HG02623 (cell line): ENCODE results near the gene SERINC4.
"Not testable (repeated sequence)": the region's sequence is repeated elsewhere in the genome, so short reads cannot be mapped to it uniquely, and the experiment has no call there.

Experiments
- ATAC-seq: cut with Tn5 transposase; IDR thresholded peaks from one replicate; pipeline ENCODE4 v1.9.1; 2021; ENCODE audit warnings: moderate library complexity; ENCODE audit not compliant: unreplicated experiment

SERINC4 gene

DNA sequence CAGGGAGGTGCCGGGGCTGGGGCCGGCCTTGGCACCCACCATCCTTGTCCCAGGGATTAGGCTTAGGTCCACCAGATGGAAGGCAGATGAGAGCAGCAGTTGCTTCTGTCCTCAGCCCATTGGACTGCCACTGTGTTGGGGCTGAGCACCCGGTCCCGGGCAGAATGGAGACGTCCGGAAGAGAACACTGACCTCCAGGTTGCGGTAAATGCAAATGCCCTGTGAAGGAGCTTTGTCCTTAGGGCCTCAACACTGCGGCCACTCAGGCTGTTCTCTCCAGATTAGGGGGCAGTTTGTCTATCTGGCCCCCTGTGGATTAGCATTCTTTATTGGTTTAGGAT, at the start of gene SERINC4:
Gene SERINC4 (minus strand): TSS at position 276 of the 341 bp plus-strand sequence. CDS start 234 bp downstream, at position 42.
- ATAC-seq: no peak

DNA sequence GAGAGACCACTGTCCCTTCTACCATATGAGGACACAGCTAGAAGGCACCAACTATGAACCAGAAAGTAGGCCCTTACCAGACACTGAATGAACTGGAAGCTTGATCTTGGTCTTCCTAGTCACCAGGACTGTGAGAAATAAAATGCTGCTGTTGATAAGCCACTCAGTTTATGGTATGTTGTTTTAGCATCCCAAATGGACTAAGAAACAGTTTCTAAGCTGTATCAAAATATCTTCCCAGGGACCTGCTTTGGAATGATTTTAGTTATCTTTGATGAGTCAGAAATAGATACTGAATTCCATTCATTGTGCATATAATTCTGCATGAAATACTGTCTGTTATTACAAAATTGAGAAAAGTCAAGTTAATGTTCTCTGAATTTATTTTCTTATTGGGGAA, 45.4 kb upstream of the SERINC4 start:
- ATAC-seq: no peak

DNA sequence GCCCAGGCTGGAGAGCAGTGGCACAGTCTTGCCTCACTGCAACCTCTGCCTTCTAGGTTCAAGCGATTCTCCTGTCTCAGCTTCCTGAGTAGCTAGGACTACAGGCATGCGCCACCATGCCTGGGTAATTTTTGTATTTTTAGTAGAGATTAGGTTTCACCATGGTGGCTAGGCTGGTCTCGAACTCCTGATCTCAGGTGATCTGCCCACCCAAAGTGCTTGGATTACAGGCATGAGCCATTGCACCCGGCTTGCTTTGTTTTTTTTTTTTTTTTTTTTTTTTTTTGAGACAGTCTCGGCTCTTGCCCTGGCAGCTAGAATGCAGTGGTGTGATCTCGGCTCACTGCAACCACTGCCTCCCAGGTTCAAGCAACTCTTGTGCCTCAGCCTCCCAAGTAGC, 32.5 kb upstream of the SERINC4 start:
- not testable (repeated sequence) for ATAC-seq

DNA sequence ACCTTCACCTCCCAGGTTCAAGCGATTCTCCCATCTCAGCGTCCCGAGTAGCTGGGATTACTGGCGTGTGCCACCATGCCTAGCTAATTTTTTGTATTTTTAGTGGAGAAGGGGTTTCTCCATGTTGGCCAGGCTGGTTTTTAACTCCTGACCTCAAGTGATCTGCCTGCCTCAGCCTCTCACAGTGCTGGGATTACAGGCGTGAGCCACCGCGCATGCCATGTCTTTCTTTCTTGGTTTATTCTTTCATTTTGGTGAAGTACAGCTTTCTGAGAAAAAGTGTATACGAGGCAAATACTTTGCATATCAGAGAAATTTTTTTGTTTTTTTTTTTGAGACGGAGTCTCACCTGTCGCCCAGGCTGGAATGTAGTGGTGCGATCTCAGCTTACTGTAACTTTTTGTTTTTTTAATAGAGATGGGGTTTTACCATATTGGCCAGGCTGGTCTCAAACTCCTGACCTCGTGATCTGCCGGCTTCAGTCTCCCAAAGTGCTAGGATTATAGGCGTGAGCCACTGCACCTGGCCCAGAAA, 31.6 kb upstream of the SERINC4 start:
- not testable (repeated sequence) for ATAC-seq

DNA sequence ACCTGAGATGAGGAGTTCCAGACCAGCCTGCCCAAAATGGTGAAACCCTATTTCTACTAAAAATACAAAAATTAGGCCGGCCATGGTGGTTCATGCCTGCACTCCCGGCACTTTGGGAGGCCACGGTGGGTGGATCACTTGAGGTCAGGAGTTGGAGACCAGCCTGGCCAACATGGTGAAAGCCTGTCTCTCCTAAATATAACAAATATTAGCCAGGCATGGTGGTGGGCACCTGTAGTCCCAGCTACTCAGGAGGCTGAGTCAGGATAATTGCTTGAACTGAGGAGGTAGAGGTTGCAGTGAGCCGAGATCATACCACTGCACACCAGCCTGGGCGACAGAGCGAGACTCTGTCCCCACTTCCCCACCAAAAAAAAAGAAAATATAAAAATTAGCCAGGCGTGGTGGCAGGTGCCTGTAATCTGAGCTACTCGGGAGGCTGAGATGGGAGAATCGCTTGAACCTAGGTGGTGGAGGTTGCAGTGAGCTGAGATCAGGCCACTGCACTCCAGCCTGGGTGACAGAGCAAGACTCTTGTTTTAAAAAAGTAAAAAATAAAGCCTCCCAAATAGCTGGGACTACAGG, 30.8 kb upstream of the SERINC4 start:
- ATAC-seq: not testable (repeated sequence)

DNA sequence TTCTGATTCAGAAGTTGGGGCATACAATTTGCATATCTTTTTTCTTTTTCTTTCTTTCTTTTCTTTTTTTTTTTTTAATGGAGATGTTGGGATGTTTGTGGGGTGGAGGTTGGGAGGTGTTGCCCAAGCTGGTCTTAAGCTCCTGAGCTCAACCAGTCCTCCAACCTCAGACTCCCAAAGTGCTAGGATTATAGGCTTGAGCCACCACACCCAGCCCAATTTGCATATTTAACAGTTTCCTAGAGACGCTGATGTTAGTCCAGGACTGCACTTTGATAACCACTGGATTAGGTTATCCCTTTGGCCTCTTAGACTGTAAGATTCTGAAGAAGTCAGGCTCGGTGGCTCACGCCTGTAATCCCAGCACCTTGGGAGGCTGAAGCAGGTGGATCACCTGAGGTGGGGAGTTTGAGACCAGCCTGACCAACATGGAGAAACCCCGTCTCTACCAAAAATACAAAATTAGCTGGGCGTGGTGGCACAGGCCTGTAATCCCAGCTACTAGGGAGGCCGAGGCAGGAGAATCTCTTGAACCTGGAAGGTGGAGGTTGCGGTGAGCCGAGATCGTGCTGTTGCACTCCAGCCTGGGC, 30.0 kb upstream of the SERINC4 start:
- not testable (repeated sequence) for ATAC-seq

DNA sequence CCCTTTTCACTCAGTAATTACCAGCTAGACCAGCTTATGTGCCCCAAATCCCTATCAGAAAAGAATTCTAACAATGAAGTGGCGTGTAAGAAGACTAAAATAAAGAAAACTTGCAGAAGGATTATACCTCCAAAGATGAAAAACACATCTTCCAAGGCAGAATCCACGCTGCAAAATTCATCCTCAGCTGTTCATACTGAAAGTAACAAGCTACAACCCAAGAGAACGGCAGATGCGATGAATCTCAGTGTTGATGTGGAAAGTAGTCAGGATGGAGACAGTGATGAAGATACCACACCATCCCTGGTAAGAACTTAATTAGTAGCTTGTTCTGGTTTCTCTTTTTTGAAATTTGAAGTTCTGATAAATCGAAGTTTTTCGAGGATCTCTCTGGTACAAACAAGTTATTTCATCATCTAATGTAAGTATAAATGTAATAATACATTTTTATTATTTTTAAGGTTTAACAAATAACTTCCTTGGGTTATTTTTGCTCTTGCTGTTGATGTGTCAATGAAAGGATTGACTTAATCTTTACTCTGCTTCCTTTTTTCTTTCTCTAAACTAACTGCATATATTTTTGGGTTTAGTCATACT, 28.1 kb upstream of the SERINC4 start:
- ATAC-seq: no peak

DNA sequence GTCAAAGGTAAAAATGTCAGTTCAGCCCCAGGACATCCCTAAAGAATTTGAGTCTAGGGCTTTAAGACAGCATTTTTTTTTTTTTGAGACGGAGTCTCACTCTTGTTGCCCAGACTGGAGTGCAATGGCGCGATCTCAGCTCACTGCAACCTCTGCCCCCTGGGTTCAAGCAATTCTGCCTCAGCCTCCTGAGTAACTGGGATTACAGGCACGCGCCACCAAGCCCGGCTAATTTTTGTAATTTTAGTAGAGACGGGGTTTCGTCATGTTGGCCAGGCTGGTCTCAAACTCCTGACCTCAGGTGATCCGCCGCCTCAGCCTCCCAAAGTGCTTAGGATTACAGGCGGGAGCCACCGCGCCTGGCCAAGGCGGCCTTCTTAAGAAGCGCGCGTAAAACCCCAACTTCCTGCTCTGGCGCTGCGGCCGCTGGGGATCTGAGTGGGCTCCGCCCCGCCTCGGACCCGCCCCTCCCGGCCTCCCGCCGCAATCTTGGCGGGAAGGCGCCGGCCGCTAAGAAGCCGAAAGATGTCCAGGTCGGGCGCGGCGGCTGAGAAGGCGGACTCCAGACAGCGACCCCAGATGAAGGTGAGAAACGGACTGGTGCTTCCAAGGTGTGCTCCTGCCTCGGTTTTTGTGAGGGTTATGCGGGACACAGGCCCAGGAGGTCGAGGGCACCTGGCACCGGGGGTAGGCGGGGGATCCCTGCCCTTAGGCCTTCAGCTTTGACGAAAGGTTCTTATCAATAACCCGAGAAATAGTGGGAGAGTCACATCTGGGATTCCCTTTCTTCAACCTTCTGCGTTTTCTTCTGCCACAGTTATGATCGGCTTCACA, 26.7 kb upstream of the SERINC4 start, which contains the start of gene WDR76:
Gene WDR76 (plus strand): TSS at position 495 of the 834 bp plus-strand sequence. CDS start 31 bp downstream, at position 526.
- peak; percentile 39 for ATAC-seq

DNA sequence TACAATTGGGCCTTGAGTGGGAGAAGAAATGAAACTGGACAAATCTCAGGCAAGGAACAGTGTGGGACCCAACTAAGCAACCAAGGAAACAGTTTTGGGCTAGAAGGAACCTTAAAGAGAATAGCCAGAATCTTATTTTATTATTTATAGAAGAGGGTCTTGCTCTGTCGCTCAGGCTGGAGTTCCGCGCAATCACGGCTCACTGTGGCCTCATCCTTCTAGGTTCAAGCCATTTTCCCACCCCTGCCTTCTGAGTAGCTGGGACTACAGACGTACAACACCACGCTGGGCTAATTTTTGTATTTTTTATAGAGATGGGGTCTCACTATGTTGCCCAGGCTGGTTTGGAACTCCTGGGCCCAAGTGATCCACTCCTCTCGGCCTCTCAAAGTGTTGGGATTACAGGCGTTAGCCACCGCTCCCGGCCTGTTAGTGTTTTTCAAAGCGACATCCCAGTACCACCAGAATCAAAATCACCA, 26.0 kb upstream of the SERINC4 start:
- no peak for ATAC-seq

DNA sequence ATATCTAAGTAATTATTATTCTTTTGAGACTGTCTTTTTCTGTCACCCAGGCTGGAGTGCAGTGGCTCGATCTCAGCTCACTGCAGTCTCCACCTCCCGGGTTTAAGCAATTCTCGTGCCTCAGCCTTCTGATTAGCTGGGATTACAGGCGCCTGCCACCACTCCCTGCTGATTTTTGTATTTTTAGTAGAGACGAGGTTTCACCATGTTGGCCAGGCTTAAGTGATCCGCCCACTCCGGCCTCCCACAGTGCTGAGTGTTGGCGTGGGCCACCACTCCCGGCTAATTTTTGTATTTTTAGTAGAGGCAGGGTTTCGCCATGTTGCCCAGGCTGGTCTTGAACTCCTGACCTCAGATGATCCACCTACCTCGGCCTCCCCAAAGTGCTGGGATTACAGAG, 25.3 kb upstream of the SERINC4 start:
- ATAC-seq: not testable (repeated sequence)

DNA sequence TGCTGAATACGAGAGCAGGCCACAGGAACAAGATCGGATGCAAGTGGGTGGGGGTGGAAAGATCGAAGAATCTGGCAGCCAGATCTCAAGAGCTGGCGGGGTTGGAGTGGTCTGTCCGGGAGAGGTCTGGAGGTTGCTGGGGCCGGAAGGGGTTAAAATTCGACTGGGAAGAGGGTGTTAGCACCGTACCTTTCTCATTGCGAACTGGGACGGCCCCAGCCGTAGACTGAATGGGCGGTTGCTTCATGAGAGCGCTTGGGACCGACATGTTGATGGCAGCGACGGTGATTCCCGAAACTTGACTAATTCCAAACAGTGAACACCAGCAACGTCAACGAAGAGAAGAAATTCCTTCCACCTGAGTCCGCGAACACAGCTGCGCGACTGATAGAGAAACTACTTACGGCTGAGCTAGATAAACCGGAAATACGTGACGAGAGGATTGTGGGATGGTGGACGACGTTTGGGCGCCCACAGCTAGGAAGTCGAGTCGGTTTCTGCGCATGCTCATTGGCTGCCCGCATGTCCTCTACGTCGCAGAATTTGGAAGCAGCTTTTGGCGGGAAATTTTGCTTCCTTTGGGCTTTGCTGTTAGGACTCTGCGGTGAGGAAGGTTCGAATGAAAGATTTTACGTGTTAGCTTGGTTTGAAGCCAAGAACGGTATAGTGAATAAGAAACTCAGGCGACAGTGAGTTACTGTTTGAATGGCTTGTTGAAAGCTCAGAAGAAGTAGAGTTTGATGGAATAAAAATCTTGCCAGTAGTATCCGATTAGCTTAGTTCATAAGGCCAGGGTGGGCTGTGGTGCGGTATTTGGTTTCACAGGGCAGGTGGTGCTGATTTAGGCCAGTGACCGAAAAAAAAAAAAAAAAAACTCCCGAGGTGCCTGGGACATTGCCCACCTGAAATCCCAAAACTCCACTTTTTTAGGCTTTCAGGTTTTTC, 24.6 kb upstream of the SERINC4 start, which contains the start of gene MFAP1:
Gene MFAP1 (minus strand): TSS at position 389 of the 945 bp plus-strand sequence. CDS start 121 bp downstream, at position 268.
- ATAC-seq: peak; percentile 67

DNA sequence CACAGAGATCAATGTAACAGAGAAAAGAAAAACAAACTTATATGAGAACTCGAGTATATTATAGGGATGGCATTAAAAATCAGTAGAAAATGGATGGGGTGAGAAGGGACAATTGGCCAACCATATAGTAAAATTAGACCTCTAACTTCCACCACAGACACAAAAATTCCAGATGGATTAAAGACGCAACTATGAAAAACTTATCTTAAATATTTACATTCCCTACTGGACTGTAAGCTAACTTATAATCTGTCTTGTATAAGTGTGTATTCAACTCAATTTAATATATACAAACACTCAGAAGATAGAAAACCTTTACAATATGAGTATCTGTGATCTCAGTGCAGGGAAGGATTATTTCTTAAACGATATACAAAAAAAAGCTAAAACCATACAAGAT, 21.5 kb upstream of the SERINC4 start:
- no peak for ATAC-seq

DNA sequence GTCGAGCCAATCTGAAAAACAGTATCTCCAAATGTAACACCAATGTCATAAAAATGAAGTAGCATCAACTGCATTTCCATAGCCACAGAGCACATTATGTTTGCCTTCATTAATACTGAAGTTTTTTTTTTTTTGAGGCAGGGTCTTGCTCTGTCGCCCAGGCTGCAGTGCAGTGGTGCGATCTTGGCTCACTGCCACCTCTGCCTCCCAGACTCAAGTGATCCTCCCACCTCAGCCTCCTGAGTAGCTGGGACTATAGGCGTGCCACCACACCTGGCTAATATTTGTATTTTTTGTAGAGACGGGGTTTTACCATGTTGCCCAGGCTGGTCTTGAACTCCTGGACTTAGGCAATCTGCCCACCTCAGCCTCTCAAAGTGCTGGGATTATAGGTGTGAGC, 15.0 kb upstream of the SERINC4 start:
- ATAC-seq: not testable (repeated sequence)

DNA sequence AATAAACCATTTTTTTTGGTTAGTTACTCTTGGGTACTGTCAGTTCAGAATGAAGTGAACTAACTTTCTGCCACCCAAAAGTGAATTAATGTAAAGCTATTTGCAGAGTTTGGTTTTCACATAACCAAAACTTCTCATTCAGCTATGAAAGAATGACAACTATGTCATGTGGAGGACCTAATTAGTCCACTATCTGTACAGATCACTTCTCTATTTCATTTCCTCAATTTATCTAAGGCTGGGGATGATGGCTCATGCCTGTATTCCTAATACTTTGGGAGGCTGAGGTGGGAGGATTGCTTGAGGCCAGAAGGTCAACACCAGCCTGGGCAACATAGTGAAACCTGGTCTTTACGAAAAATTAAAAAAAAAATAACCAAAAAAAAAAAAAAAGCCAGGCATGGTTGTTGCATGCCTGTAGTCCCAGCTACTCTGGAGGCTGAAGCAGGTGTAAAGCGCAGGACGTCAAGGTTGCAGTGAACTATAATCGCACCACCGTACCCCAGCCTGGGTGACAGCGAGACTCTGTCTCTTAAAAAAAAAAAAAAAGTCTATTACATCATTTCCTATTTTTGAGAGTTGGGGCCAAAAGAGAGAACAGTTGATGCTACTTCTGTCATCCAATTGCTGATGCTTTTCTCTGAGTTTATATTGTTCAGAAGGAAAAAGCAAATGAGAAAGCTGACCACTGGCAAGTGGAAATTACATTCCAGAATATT, 9.1 kb upstream of the SERINC4 start:
- peak; percentile 61 for ATAC-seq

DNA sequence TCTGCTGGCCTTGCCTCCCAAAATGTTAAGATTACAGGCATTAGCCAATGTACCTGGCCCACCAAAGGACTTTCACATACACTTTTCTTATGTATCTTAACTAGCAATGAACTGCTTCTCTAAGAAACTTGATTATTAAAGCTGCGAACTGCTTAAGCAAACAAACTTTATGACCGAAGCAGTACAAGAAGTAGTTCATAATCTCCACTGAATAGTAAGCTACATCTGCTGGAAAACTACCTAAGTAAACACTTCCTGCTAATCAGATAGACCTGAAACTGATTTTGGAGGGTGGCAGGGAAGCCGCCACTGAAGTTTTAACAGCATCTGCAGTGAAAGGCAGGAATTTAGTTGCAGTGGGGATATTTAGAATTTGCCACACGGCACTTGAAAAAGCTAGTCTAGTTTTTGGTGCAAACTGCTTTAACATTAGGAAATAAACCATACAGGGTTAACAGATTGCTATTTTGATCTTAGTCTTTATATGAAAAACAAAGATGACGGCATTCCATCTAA, 8.5 kb upstream of the SERINC4 start:
- ATAC-seq: no peak

DNA sequence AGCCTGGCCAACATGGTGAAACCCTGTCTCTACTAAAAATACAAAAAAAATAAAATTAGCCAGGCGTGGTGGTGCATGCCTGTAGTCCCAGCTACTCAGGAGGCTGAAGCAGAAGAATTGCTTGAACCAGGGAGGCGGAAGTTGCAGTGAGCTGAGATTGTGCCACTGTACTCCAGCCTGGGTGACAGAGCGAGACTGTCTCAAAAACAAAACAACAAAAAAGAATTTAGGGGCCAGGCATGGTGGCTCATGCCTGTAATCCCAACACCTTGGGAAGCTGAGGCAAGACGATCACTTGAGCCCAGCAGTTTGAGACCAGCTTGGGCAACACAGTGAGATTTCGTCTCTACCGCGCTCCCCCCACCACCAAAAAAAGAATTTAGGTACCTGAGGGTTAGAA, 2.7 kb upstream of the SERINC4 start:
- not testable (repeated sequence) for ATAC-seq

DNA sequence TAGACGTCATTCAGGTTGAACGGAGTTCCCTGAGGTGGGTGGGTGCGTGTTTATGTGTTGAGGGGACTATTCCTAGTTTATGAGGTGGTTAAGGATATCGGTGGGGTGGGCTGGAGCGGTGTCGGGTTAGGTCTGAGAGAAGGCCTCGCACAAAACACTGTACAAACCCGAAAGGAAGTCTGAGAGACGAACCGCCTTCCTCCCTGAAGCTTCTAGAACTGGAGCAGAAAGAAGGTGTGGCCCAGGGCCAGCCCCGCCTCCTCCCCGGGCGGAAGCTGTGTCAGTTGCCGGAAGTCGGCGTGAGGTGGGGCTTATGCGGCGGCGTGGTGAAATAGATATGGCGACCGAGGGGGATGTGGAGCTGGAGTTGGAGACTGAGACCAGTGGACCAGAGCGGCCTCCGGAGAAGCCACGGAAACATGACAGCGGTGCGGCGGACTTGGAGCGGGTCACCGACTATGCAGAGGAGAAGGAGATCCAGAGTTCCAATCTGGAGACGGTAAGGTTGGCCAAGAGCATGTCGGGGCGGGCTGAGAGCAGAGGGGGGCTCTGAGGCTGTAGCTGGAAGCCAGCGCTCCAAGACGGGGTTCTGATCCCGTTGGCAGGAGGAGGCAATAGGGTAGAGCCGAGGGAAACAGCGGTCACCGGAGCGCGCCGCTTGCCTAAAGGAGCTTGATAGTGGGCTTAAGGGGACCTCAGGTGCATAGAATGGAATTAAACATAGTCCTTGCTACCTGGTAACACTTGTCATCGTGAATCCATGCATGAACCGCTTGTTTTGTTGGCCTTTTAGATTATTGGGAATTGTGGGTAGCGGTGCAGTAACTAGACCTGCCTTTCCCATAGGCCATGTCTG, 494 bp upstream of the SERINC4 start, which contains the start of gene HYPK:
Gene HYPK (plus strand): TSS at position 314 of the 856 bp plus-strand sequence. CDS start 24 bp downstream, at position 338.
- ATAC-seq: peak; percentile 86
